Ishikawa (cell line): Measurements from ENCODE around the gene BTN3A1.

Source experiments
- CREB1 ChIP-seq: IDR thresholded peaks from 2 replicates; pipeline ENCODE4 v1.6.1; 2012; ENCODE audit warnings: low read depth
- EP300 ChIP-seq: IDR thresholded peaks from 2 replicates; pipeline ENCODE4 v1.6.1; 2012; ENCODE audit warnings: borderline replicate concordance
- NFIC ChIP-seq: IDR thresholded peaks from 2 replicates; pipeline ENCODE4 v1.6.1; 2012
- YY1 ChIP-seq: IDR thresholded peaks from 2 replicates; pipeline ENCODE4 v1.6.1; 2012; ENCODE audit warnings: low read depth
- ZBTB7A ChIP-seq: IDR thresholded peaks from 2 replicates; pipeline ENCODE4 v1.6.1; 2012; ENCODE audit warnings: low read depth
- TF ChIP-seq, protein P1 (sequence below): IDR thresholded peaks from 2 replicates; pipeline ENCODE4 v1.6.1; 2012
- TF ChIP-seq, protein P2 (sequence below): IDR thresholded peaks from 2 replicates; pipeline ENCODE4 v1.6.1; 2012; ENCODE audit warnings: low read depth, mild to moderate bottlenecking

DNA sequence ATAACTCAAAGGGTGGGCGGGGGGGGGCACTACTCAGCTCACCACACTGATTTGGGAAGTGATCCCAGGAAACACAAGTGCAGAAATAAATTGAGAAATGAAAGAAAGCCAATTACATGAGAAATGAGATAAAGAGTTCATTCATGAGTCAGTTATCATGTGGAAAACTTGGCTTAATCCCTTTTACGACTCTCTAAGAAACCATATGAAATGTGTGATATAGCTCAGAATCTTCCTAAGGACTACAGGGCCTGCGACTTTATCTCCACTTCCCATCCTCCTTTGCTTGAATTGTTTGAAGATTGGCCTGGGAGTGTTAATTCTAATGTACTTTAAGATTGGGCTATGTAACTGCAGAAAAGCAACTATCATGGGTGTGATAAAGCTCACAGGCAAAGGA is 22.8 kb upstream of the BTN3A1 start:
- TF ChIP-seq, protein P1, sequence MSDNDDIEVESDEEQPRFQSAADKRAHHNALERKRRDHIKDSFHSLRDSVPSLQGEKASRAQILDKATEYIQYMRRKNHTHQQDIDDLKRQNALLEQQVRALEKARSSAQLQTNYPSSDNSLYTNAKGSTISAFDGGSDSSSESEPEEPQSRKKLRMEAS = no peak
- TF ChIP-seq CREB1 (no peak), NFIC (no peak), YY1 (no peak), ZBTB7A (no peak), EP300 (no peak)
- TF ChIP-seq, protein P2, sequence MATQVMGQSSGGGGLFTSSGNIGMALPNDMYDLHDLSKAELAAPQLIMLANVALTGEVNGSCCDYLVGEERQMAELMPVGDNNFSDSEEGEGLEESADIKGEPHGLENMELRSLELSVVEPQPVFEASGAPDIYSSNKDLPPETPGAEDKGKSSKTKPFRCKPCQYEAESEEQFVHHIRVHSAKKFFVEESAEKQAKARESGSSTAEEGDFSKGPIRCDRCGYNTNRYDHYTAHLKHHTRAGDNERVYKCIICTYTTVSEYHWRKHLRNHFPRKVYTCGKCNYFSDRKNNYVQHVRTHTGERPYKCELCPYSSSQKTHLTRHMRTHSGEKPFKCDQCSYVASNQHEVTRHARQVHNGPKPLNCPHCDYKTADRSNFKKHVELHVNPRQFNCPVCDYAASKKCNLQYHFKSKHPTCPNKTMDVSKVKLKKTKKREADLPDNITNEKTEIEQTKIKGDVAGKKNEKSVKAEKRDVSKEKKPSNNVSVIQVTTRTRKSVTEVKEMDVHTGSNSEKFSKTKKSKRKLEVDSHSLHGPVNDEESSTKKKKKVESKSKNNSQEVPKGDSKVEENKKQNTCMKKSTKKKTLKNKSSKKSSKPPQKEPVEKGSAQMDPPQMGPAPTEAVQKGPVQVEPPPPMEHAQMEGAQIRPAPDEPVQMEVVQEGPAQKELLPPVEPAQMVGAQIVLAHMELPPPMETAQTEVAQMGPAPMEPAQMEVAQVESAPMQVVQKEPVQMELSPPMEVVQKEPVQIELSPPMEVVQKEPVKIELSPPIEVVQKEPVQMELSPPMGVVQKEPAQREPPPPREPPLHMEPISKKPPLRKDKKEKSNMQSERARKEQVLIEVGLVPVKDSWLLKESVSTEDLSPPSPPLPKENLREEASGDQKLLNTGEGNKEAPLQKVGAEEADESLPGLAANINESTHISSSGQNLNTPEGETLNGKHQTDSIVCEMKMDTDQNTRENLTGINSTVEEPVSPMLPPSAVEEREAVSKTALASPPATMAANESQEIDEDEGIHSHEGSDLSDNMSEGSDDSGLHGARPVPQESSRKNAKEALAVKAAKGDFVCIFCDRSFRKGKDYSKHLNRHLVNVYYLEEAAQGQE = no peak
